CD4-positive, alpha-beta T cell treated with Interleukin-1 beta for 1 hour (primary cell): ENCODE results near the gene CEBPG.

Source experiments
- DNase-seq, 2 donors: peaks; one replicate each; pipeline ENCODE4 v3.0.0-alpha.2; 2020 to 2022

CEBPG gene

DNA sequence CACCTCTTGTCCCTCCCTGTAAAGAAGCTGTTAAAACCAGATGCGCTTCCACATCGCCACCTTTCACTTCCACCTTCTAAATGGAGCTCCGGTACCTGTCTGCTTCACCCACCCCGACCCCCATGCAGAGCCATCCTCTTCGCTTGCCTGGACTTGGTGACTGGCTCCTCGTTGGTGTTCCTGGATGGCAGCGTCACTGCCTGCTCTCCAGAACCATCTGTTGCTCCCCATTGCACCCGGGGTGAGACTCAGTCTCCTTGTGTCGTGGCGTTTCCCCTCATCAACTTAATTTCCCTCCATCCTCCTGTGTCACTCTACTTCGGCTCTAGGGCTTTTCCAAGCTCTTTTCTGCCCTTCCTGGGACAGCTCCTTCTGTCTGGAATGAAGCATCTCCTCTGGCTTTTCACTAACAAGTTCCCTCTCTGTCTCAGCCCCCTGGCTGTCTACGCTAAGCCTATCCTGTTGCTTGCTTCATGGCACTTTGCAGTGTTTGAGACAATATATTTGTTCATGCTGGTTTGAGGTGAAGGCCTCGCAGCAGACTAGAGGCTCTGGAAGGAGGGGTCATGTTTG lies 10.3 kb downstream of the CEBPG start:
- no peak for DNase-seq

DNA sequence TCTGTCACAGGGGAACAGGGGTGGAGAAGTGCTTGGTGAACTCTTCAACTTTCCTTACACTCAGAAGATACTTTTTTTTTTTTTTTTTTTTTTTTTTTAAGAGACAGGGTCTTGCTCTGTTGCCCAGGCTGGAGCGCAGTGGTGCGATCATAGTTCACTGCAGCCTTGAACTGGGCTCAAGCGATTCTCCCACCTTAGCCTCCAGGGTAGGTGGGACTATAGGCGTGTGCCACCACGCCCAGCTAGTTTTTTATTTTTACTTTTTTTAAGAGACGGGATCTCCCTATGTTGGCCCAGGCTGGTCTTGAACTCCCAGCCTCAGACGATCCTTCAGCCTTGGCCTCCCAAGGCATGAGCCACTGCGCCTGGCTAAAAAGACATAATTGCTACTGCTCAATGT lies 11.5 kb downstream of the CEBPG start:
- DNase-seq = no peak

DNA sequence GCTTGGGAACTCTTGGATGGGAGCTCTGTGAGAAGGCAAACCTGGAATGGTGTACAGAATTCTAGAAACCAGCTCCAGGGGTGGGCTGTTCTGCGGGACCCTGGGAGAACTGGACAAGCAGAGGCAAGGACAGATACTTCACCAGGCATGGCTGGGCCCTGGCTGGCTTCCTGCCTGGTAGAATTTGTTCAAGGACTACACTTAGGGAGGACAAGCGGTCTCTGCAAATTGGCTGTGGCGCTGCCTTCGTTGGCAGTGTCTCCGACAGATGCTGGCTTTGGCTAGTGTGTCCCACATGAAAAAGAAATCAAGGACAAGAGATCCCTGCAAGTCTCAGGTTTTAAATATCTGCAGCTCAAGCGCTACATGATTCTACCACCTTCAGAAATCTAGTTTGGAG lies 12.4 kb downstream of the CEBPG start:
- no peak for DNase-seq

DNA sequence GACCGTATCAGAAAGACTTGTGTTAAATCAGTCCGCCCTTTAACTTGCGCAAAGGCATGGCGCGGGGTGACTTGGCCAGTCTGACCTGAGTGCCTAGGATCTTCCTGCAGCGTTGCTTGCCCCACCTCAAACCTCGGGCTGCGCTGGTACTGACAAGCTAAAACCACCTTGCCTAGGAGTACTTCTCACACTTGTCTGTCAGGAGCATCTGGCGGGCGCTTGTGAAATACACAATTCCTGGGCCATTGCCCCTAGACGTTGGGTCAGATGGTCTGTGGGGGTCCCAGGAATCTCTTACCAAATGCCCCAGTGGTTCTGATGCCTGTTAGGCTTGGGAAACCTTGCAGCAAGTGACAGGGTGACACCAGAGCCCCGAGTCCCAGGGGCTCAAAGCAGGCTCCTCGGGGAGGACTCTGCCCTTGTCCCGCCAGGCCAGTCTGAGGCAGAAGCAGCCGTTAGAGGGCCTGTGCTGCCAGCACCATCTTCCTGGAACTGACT lies 12.9 kb downstream of the CEBPG start:
- no peak for DNase-seq

DNA sequence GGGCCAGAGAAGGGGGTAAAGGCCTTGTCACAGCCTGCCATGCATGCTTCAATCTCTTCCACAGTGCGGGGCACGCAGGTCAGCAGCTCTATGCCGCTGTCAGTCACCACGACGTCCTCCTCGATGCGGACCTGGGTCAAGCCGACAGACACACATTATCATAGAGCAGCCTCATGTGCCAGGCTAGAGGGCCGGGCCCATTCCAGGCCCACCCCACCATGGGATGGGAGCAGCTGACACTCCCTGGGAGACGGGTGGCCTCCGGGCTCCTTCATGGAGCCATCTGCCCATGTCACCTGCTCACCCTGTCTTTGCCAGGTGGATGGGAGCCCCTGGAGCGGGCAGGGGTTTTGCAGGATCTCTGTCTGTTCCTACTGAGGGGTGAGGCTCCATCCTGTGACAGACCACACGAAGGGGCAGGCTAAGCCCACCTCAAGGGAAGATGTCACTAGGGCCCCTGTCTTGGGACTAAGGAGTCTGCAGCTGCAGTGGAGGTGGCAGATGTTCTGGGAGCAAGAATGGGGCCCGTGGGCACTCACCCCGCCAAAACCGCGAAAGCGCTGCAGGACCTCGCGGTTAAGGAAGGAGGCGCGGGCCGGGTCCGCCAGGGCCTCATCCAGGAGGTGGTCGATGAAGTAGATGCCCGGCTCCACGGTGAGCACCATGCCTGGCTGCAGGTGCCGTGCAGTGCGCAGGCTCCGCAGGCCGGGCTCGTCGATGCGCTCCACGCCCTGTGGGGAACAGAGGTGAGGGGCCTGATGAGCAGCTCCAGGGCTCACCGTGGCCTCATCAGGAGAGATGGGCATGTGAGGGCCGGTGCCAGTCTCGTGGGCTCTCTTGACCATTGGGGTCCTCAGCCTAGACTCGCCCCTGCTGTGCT lies 14.1 kb downstream of the CEBPG start:
- DNase-seq = no peak

DNA sequence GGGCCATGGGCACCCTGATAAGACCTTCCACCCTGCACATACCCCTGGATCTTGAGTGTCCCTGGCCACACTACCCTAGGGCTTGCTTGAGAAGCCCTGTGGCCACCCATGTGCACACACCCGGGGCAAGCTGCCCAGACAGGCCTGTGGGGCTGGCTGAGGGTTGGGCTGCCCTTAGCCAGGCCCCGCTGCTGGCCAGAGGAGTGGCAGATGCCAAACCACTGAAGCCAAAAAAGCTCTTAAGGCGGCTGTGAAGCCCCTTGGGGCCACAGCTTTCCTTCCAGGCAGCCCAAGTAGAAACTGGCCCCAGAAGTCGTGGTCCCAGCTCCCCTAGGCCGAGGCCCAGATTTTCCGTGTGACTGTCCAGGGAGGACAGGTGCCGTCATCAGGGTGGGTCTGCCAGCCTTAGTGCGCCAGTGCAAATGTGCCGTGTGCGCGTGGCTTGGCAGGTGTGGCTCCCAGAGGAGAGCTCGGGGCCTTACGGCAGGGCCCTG lies 14.8 kb downstream of the CEBPG start:
- no peak for DNase-seq

DNA sequence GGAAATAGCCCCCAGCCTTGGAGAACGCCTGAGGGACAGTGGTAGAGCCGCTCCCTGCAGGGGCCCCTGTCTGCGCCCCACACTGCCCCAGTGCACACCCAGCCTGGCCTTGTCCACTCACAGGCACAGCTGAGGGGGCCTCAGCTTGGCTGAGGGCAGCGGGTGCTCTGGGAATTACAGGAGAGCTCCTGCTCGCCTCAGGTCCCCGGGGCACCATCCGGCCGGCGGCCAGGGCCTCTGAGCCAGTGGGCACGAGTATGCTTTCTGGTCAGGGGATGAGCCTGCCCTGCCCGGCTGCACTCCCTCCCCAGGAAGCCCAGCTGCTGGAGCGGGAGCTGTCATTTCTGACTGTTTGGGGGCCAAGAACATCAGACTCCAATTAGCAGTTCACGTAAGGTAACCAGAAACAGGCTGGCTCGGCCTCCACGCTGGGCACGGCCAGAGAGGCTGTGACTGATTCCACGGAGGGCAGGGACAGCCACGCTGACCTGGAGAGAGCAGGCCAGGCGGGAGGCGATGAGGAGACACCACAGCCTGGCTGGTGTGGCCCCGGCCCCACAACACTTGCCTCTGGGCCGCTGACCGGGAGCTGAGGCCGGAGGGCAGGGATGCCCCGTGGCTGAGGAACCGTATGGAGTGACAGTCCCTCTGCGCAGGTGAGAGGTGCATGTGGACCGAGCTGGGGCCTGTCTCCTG lies 15.4 kb downstream of the CEBPG start:
- no peak for DNase-seq

DNA sequence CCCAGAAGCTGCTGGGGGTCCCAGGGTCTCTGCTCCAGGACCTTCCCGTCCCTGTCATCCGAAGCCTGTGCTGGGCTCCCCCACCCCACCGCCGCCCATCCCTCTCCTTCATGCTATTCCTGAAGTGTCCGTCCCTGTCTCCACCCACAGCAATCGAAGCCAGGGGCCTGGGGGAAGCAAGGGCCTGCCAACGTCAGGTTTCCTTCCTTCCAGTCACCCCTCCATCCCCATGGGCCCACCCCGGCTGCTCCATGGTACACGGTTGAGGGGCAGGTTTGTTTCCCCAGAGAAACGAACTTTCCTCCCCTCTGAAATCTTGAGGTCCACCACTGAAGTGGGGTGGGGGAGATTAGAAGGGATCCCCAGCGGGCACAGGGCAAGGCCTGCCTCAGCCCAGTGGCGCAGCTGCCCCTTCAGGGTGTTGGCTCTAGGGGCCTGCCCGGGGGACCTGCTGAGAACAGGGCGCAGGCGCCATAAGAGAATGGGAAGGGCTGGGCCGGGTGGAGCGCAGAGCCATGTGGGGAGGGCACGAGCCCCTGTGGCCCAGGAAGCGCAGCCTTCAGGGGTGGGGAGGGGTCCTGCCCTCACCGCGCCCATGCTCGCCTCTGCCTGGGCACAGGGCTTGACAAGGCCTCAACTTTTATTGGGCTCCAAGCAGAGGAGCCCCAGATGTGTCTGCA lies 16.1 kb downstream of the CEBPG start:
- no peak for DNase-seq

DNA sequence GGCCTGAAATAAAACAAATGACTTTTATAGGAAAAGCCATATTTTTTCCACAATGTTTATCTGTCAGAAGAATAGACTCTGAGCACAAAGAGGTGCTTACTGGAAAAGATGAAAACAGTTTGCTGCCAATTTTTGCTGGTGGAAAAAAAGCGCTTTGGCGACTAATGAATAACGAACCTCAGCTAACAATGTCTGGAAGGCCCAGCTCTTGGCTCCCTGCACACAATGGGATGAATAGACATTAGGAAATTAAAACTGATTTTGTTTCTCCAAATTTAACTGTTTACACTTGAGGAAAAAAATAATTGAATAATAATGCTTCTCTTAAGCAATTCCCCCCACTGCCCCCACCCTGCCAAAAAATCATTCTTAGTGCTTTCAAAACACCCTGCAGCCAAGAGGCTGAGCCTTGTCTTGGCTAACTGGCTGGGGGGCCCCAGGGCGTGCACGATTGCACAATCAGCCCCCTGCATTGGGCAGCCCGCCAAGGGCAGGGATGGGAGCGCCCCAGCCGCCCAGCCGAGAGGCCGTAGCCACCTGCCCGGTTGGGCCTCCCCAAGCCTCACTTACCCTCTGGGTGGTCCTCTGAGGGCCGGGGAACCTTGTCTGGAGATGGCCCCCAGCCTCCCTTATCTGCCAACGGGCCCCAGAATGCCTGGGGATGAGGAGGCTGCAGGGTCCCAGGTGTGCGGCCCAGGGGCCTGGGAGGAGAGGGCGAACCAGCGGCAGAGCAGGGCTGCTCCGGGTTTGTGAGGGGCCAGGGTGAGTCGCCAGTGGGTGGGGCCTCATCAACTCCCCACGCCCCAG lies 16.8 kb downstream of the CEBPG start:
- no peak for DNase-seq

DNA sequence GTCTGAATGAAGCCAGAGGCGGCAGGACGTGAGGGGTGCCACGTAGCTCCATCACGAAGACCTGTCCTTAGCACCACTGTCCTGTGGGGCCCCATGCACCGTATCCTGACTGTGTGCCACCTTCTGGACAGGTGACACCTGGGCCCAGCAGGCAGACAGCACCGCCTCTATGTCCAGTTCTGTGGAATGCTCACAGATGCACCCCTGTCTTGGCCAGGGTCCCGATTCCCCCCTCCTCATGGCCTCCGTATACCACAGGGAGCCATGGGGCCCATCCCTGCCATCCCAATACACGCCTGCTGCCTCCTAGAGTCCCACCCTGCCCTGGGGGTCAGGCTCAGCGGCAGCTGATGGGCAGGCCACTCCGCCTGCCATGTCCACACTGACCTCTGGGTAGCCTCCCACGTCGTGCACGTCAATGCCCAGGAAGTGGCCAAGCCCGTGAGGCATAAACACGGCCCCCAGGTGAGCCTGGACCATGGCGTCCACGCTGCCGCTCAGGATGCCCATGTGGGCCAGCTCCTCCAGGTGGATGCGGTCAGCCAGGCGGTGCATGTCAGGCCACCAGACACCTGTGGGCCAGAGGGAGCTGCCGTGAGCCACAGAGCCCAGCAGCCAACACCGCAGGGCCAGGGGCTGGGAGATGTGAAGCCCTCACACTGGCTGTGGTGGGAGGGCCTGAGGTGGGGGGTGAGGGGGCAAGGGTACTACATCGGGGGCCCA lies 17.6 kb downstream of the CEBPG start:
- no peak for DNase-seq

DNA sequence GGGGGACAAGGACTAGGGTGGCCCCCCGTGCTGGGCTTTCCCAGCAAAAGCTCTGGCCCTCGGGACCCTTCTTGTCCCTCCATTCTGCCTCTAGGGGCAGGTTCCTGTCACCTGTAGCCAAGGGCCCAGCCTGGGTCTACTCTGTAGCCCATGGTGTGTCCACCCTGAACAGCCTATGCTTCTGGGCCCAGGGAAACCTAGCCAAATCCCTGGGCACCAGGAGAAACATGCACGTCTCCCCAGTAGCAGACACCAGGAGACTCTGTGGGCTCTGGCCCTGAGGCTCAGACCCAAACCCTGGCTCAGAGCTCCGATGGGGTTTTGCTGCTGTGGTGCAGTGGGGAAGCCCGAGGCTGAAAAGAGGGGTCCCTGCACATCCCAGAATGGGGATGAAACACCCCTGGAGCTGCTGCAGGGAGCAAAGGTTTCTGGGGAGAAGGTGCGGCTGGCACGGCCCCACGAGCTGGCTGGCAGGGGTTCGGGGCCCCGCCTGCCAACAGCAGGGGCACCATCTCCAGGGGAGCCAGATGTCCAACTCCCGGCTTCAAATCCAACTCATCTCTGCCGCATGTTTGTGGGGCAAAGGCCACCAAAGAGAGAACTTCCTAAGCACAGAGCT lies 18.2 kb downstream of the CEBPG start:
- no peak for DNase-seq

DNA sequence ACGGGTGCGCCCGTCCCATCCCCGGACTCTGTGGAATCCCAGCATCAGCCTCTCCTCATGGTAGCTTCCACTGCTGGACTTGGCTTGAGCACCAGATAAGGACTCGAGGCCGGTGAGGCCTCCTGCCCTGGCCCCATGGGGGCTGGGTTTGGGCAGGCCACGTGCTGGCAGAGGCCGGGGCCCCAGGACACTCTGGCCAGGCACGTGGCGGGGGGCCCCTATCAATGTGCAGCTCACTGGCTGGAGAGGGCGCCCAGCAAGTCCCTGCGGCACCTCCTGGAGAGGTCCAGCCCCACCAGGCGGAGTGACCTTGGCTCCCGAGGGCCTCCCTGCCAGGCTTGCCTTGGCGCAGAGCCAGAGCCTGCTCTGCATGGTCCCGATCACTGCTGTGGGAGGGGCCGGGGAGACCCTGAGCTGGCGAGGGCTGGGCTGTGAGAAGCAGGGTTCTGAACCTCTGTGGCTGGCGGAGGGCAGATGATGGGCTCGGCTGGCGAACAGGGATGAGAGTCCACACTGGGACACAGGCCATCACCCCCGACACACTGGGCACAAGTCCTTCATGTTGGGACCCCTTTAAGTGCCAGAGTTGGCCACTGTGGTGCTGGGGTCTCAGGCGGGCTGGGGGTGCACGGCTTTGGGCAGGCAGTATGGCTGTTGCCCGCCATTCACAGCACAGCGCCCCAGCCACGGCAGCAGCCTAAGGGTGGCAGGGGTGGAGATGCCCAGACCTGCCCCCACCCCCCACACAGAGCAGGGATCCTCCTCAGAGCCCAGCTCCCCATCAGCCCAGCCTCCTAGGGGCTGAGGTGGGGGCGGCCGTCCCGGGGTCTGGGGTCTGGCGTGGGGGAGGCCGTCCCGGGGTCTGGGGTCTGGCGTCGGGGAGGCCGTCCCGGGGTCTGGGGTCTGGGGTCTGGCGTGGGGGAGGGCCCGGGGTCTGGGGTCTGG lies 19.1 kb downstream of the CEBPG start:
- no peak for DNase-seq

DNA sequence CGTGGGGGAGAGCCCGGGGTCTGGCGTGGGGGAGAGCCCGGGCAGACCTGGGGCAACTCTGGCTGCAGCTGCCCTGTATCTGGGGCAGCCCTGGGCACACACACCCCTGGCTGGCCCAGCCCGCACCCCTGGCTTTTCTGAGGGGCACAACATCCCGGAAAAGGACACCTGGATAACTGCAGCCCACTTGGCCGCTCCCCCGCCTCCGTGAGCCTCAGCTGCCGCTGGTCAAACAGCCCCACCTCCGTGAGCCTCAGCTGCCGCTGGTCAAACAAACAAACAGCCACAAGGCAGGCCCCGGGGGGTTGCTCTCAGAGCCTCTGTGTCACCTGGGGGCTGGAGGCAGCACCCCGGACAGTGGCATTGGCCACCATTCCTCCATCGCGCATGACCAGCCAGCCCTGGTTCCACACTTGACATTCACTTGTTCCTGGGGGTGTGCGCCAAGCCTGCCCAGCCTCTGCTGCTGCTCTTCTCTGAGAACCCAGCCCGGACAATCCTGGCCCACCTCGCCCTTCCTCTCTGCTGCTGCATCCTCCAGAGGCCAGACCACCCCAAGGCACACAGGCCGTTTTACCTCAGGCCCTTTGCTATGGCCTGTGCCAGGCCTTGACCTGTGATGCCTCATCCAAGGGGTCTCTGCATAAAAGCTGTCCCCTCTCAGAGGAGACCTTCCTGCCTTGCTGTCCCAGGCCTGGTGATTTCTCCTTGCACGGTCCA lies 19.9 kb downstream of the CEBPG start:
- DNase-seq = no peak

DNA sequence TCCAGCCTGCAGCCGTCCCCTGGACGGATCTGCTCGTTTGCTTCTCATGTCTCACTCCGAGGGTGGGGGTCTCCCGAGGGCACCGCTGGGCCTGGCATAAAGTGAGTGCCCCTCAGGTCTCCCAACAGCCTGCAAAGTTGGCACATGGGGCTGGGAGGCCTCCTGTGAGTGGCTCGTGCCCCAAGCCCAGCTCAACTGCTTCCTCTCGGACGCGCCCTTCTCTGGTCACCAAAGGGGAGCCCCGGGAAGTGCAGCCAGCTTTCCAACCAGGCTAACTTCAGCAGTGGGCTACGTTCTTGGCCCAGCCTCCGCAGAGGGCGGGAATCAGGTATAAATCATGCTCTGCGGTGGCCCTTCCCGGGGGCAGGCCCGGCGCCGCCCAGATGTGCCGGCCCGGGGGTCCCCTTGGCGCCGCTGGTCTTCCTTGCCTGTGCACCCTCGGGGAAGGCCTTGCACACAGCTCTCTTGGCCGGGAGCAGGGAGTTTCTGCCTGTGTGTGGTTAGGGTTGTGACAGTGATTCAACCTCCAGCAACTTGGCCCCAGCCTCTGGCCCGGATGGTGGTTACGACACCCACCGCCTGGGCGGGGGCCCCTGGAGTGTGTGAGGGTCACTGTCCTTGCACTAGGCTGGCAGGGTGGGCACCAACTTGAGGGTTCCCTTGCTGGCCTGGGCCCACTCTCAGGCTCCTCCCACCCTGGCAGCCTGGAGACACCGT lies 20.7 kb downstream of the CEBPG start:
- DNase-seq = peak in 1 of 2 donors; percentile 36

DNA sequence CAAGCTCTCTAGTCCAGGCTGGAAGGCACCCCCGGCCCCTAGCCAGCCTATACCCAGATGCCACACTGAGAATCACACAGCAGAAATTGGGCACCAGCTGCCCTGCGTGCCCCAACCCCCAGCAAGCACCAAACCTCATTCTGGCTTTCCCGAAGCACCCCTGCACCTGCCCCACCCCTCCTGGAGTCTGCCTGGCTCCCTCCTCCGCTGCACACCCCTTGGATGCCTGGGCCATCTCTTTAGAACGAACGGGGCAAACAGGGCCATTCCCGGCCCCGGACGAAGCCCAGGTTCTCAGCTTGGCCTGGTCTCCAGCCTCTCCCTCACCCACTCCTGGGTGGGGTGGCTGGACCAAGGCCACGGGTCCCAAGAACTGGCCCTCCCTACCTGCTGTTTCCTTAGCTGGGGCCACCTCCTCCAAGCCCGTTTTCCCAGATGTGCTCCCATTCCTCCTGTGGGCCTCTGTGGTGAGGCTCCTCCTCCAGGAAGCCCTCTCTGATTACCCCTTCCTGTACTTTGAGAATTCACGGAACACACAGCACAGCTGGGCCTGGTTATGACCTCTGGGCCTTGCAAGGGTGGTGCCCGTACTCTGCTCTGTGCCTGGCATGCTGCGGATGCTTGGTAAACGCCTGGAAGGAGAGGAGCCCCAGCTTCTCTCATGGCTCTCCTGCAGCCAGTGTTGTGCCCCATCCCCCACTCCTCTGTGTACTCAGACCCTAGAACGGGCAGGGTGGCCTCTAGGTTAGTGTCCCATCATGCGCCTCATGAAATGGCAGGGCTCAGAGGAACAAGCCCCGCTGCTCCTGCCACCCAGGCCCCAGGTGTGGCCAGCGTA lies 21.4 kb downstream of the CEBPG start:
- no peak for DNase-seq

DNA sequence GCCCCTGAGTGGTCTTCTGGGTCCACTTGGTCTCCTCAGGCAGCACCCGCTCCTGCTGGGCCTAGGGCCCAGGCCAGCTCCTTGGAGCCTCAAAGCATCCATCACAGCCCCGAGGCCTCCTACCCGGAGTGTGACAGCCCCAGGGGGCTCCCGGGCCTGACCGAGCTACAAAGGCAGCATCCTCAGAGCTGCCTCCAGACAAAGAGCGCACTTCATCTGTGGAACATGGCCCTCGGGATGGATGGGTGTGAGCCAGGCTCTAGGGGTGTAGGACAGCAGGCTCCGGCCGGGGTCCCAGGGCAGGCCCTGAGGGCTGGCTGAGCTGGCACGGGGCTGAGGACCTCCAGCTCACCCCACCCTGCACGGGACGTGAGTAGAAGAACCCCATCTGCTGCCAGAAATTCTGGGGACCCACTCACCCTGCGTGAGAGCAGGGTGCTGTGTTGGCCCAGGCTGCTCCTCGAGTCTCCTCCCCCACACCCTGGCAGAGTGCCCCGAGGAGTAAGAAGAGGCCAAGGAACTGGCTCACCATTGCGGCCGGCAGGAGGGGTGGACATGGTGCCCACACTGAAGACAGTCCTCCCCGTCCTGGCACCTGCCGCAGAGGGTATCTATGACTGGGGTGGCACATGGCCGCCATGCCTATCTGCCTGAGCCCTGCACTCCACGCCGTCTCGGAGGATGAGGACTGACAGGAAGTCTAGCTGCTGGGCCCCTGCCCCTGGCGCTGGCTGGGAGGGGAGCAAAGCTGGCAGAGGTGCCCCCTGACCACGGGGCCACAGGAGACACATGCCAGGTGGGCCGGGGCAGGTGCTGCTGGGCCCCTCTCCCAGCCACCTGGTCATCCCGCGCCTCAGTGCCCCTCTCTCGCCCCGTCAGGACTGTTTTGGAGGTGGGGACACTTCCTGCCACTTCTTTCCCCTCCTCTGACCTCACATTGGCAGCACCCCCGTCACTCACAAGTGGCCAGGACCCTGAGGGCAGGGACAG lies 22.3 kb downstream of the CEBPG start:
- DNase-seq = no peak
